ENCODE data around the gene TRMT6. TPM values are rescaled to one million over a fixed set of nuclear protein-coding genes. Genes with fewer than 3 reads are reported as not detected.

The TRMT6 gene
- total RNA-seq, 1 experiment from 2014 or later, result 13.2 TPM

GRCh38 chr20:5987383-5987782 lies 37.0 kb upstream of the TRMT6 start:
- Histone ChIP-seq H3K4me3 (replicated peaks in 1 of 2; ENCODE audit: low read depth in 1 of 2, low read length in 2 of 2) (no peak overlapping the region), H3K9ac (ENCODE audit: low read length) (no peak overlapping the region), H3K27me3 (ENCODE audit: insufficient read depth, low read length) (no peaks in the 10 kb centered on the region), H3K79me2 (ENCODE audit: insufficient read depth, low read length) (0 out of 2 replicates have a peak, but pooled peaks cover 3% of the 10 kb centered on the region), H4K20me1 (ENCODE audit: insufficient read depth) (0 out of 2 replicates have a peak, but pooled peaks cover 3% of the 10 kb centered on the region), H3K4me2 (ENCODE audit: low read length) (no peak overlapping the region), H3K27ac (ENCODE audit: low read depth, low read length) (no peak overlapping the region), H2AFZ (ENCODE audit: low read depth, low read length, poor library complexity, severe bottlenecking) (no peak overlapping the region), H3K9me3 (ENCODE audit: control insufficient read depth in 1 of 2, insufficient read depth in 1 of 2, low read depth in 1 of 2, low read length in 2 of 2) (no peaks in the 10 kb centered on the region), H3K9me2 (ENCODE audit: insufficient read depth) (no peaks in the 10 kb centered on the region), H3K4me1 (ENCODE audit: control insufficient read depth in 1 of 2, insufficient read depth in 2 of 2, low read length in 2 of 2) (no peaks in the 10 kb centered on the region), H3K36me3 (ENCODE audit: control insufficient read depth in 1 of 2, insufficient read depth in 2 of 2, low read length in 2 of 2) (peaks cover 21 to 36% of the 10 kb centered on the region in 2 experiments)
- no TSS peak for BruUV-seq (replicated peaks)
- POLR2A ChIA-PET, result no interaction called here
- RAD21 ChIA-PET (ENCODE audit: low non-redundant PET in 1 of 2, low total read pairs in 2 of 2, uncharacterized antibody in 2 of 2, unreplicated experiment in 2 of 2), result no interaction called here
- ATAC-seq, result no peak
- CTCF ChIA-PET, result no interaction called here
- intact Hi-C loops (cut with micrococcal nuclease), result no loop called here
- no peak for TF ChIP-seq ZBTB33 (IDR thresholded peaks at IDR 0.05; ENCODE audit: extremely low read depth, insufficient replicate concordance, low read length)
- no peak for TF ChIP-seq EGR1 (IDR thresholded peaks at IDR 0.05; ENCODE audit: low read depth)
- no peak for TF ChIP-seq EZH2phosphoT487 (IDR thresholded peaks at IDR 0.05; ENCODE audit: borderline replicate concordance)
- TF ChIP-seq JUND (IDR thresholded peaks at IDR 0.05), result no peak
- no peak for TF ChIP-seq ZNF274 (IDR thresholded peaks at IDR 0.05; ENCODE audit: low read depth, low read length)
- no peak for TF ChIP-seq FOSL1 (IDR thresholded peaks at IDR 0.05; ENCODE audit: low read depth)
- TF ChIP-seq YY1 (IDR thresholded peaks at IDR 0.05; ENCODE audit: extremely low read depth, insufficient replicate concordance, low read depth, low read length), result no peak
- TF ChIP-seq SIN3A (IDR thresholded peaks at IDR 0.05; ENCODE audit: low read depth), result no peak
- no peak for TF ChIP-seq ATF3 (IDR thresholded peaks at IDR 0.05)
- TF ChIP-seq CEBPB (IDR thresholded peaks at IDR 0.05; ENCODE audit: low read depth), result no peak
- no peak for TF ChIP-seq SP1 (IDR thresholded peaks at IDR 0.05; ENCODE audit: low read depth)
- no peak for TF ChIP-seq ELF1 (IDR thresholded peaks at IDR 0.05; ENCODE audit: borderline replicate concordance, low read depth)
- no peak for TF ChIP-seq TCF7L2 (IDR thresholded peaks at IDR 0.05; ENCODE audit: borderline replicate concordance, extremely low read depth, insufficient read depth, insufficient read length)
- TF ChIP-seq POLR2A (IDR thresholded peaks at IDR 0.05; ENCODE audit: borderline replicate concordance, extremely low read depth, insufficient read depth, insufficient read length), result no peak
- TF ChIP-seq ZFX (IDR thresholded peaks at IDR 0.05), result no peak
- no peak for TF ChIP-seq EZH2 (IDR thresholded peaks at IDR 0.05)
- no peak for DNase-seq (ENCODE audit: low read depth, low spot score)

Measured in HCT116 (cell line).